ENCODE results near the gene PTPRC. TPM values are rescaled to one million over a fixed set of nuclear protein-coding genes. Genes with fewer than 3 reads are reported as not detected.

Gene PTPRC
- total and polyA plus RNA-seq, 2 donors (not counting 3 experiments of a cell fraction or from before 2014, with no cell fraction given), result not detected

DNA sequence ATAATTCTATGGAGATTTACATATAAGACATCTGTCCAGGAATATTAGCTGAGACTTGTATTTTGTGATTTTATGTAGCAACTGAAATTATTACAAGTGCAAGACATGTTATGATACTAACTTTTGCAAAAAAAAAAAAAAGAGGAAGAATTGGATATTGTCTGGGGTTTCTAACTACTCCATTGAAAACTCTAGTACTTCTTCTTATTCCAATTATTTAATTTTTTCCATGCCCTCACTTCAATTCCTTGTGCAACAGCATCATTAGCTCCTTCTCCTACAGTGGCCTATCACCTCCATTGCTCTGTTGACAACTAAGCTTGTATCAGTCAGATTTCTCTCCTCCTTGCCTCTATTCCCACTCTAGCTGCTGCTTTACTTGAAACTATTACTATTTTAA lies 126.6 kb downstream of the PTPRC start:
- dilution Hi-C loops (cut with MboI; ENCODE audit: extremely low pct_ligation_motif_present, low sequenced_read_pairs) (no loop called here), intact Hi-C loops (cut with micrococcal nuclease) (no loop called here)
- no peak overlapping the region for H3K9ac ChIP-seq (replicated peaks; ENCODE audit: extremely low read depth, insufficient read depth, low read length)
- DNase-seq (ENCODE audit: low read depth, low spot score), result no peak
- H3K27ac ChIP-seq (ENCODE audit: insufficient read depth, low read depth, low read length), result no peak overlapping the region
- no peak overlapping the region for H3K4me2 ChIP-seq (ENCODE audit: insufficient read depth, low read length)
- FAIRE-seq, result no peak
- no peaks in the 10 kb centered on the region for H3K9me1 ChIP-seq (replicated peaks; ENCODE audit: control insufficient read depth, extremely low read depth, insufficient read depth, low read length)
- no peaks in the 10 kb centered on the region for H3K4me1 ChIP-seq (ENCODE audit: control insufficient read depth, extremely low read depth, insufficient read depth, low read length)
- no peaks in the 10 kb centered on the region for H3K79me2 ChIP-seq (ENCODE audit: control insufficient read depth, insufficient read depth, low read length)
- H3K27me3 ChIP-seq (ENCODE audit: control insufficient read depth in 2 of 2, insufficient read depth in 2 of 2, low read length in 2 of 2), result no peaks in the 10 kb centered on the region
- POLR2A ChIA-PET, result no interaction called here
- H3K4me3 ChIP-seq (replicated peaks in 1 of 3; ENCODE audit: insufficient read depth in 1 of 3, low read depth in 1 of 3, low read length in 3 of 3), result no peak overlapping the region
- H2AFZ ChIP-seq (ENCODE audit: low read depth, low read length), result no peak overlapping the region
- no peaks in the 10 kb centered on the region for H3K9me3 ChIP-seq (replicated peaks; ENCODE audit: control insufficient read depth, insufficient read depth, low read length)
- TF ChIP-seq, protein P1, sequence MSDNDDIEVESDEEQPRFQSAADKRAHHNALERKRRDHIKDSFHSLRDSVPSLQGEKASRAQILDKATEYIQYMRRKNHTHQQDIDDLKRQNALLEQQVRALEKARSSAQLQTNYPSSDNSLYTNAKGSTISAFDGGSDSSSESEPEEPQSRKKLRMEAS (IDR thresholded peaks at IDR 0.05; ENCODE audit: insufficient read depth, insufficient read length), result no peak
- no peak for TF ChIP-seq MYC (IDR thresholded peaks at IDR 0.05; ENCODE audit: low read depth, low read length)
- no peak for TF ChIP-seq GATA2 (IDR thresholded peaks at IDR 0.05; ENCODE audit: insufficient read depth, insufficient read length, low read depth, low read length)
- TF ChIP-seq FOS (IDR thresholded peaks at IDR 0.05; ENCODE audit: borderline replicate concordance, insufficient read depth, low read length), result no peak
- no peak for TF ChIP-seq POLR2A (IDR thresholded peaks at IDR 0.05; ENCODE audit: low read depth, low read length)
- no peak for TF ChIP-seq EZH2 (IDR thresholded peaks at IDR 0.05; ENCODE audit: borderline replicate concordance, low read depth, low read length, severe bottlenecking)
- no peak for TF ChIP-seq POLR2AphosphoS5 (IDR thresholded peaks at IDR 0.05; ENCODE audit: insufficient read depth, low read depth, low read length)
- TF ChIP-seq, protein P2, sequence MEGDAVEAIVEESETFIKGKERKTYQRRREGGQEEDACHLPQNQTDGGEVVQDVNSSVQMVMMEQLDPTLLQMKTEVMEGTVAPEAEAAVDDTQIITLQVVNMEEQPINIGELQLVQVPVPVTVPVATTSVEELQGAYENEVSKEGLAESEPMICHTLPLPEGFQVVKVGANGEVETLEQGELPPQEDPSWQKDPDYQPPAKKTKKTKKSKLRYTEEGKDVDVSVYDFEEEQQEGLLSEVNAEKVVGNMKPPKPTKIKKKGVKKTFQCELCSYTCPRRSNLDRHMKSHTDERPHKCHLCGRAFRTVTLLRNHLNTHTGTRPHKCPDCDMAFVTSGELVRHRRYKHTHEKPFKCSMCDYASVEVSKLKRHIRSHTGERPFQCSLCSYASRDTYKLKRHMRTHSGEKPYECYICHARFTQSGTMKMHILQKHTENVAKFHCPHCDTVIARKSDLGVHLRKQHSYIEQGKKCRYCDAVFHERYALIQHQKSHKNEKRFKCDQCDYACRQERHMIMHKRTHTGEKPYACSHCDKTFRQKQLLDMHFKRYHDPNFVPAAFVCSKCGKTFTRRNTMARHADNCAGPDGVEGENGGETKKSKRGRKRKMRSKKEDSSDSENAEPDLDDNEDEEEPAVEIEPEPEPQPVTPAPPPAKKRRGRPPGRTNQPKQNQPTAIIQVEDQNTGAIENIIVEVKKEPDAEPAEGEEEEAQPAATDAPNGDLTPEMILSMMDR (IDR thresholded peaks at IDR 0.05; ENCODE audit: extremely low read depth in 1 of 2, insufficient read depth in 1 of 2, low read depth in 1 of 2, low read length in 2 of 2), result no peak
- no peak for TF ChIP-seq JUN (IDR thresholded peaks at IDR 0.05; ENCODE audit: borderline replicate concordance, insufficient read depth, insufficient read length, low read depth)
- no peaks in the 10 kb centered on the region for H3K36me3 ChIP-seq (ENCODE audit: control insufficient read depth in 2 of 2, extremely low read depth in 1 of 2, insufficient read depth in 2 of 2, low read length in 2 of 2)
- no peaks in the 10 kb centered on the region for H4K20me1 ChIP-seq (replicated peaks; ENCODE audit: control insufficient read depth, extremely low read depth, insufficient read depth, low read length)
- CTCF ChIA-PET, result interaction anchor here (0.8 to 1.4 kb wide), 3 partner anchors 9 to 698 kb away, joined by 3 to 9 read pairs (median 8); no protein-coding TSS in a partner anchor
- BruUV-seq (replicated peaks), result no TSS peak
